Sciatic nerve (tissue), 2 donors: ENCODE measurements around the gene CYBB. TPM values are rescaled to one million over a fixed set of nuclear protein-coding genes. Genes with fewer than 3 reads are reported as not detected.

ENCODE experiments used
- ATAC-seq: fragments of 200-7000 bp; cut with Tn5 transposase; one replicate; pipeline ENCODE4 v1.9.1; 2020; ENCODE audit warnings: mild to moderate bottlenecking, moderate library complexity
- DNase-seq: peaks from one replicate; pipeline ENCODE4 v3.0.0-alpha.2; 2020; ENCODE audit warnings: low spot score
- intact Hi-C: fragments of 100-400 bp; cut with DNase I; formaldehyde crosslinking; loops from one replicate; pipeline ENCODE4 v1.14.2; 2022
- total RNA-seq: library from RNA; stranded (reverse); fragmentation: NEBNext Ultra II Directional; extraction: Animal tissue kit (Norgen Biotek cat#: 25700); gene quantifications from one replicate; pipeline ENCODE4 v1.2.1, GENCODE V29; 2021
- donor health status: DM: no; HTN: no; CAD: no.
- donor health status: DM: no; HTN: no; CAD: no.

Gene CYBB
- total RNA-seq, 1 donor from 2014 or later: 39.8 TPM

GRCh38 chrX:37825215-37825842 is 45.5 kb downstream of the CYBB start:
- intact Hi-C loops: no loop called here
- peak; percentile 61 for ATAC-seq
- DNase-seq: peak; percentile 60

GRCh38 chrX:37829721-37830120 is 49.9 kb downstream of the CYBB start:
- DNase-seq (no peak), ATAC-seq (no peak)
- intact Hi-C loops: no loop called here

GRCh38 chrX:37830371-37830770 is 50.5 kb downstream of the CYBB start:
- intact Hi-C loops: no loop called here
- ATAC-seq: no peak
- DNase-seq: no peak

- ATAC-seq (no peak), DNase-seq (no peak)
- intact Hi-C loops: no loop called here
Measured at GRCh38 chrX:37834937-37835336, 55.1 kb downstream of the CYBB start.

- ATAC-seq (no peak), DNase-seq (no peak)
- intact Hi-C loops: no loop called here
Measured at GRCh38 chrX:37840931-37841330, 61.1 kb downstream of the CYBB start.

- intact Hi-C loops: no loop called here
- DNase-seq (no peak), ATAC-seq (no peak)
Measured at GRCh38 chrX:37844622-37845021, 64.8 kb downstream of the CYBB start.

GRCh38 chrX:37846141-37846540 is 66.3 kb downstream of the CYBB start:
- no peak for ATAC-seq
- intact Hi-C loops: no loop called here
- DNase-seq: no peak

- DNase-seq: no peak
- intact Hi-C loops: no loop called here
- ATAC-seq: no peak
Measured at GRCh38 chrX:37846558-37846933, 66.7 kb downstream of the CYBB start.

- ATAC-seq (peak; percentile 98), DNase-seq (peak; percentile 77)
- intact Hi-C loops: no loop called here
Measured at GRCh38 chrX:37846934-37847732, 67.3 kb downstream of the CYBB start, which contains the start of gene DYNLT3. Gene DYNLT3, minus strand, starts transcription at chrX:37847571. Its CDS starts 61 bp downstream, at chrX:37847510.

GRCh38 chrX:37847733-37848197 is 67.9 kb downstream of the CYBB start:
- ATAC-seq (no peak), DNase-seq (no peak)
- intact Hi-C loops: no loop called here

- DNase-seq: no peak
- intact Hi-C loops: no loop called here
- ATAC-seq: no peak
Measured at GRCh38 chrX:37854148-37854547, 74.3 kb downstream of the CYBB start.

- ATAC-seq (no peak), DNase-seq (no peak)
- intact Hi-C loops: no loop called here
Measured at GRCh38 chrX:37854748-37855147, 74.9 kb downstream of the CYBB start.

- ATAC-seq (no peak), DNase-seq (no peak)
- intact Hi-C loops: no loop called here
Measured at GRCh38 chrX:37860721-37861120, 80.9 kb downstream of the CYBB start.

GRCh38 chrX:37862851-37863250 is 83.0 kb downstream of the CYBB start:
- DNase-seq (no peak), ATAC-seq (no peak)
- intact Hi-C loops: no loop called here

Other genes starting within 250 kb of the CYBB start
- 0.36 TPM for gene LANCL3, start 208.4 kb upstream of the CYBB start, total RNA-seq
- 1.7 TPM for gene XK, start 94.3 kb upstream of the CYBB start, total RNA-seq
- 33.3 TPM for gene DYNLT3, start 67.5 kb downstream of the CYBB start, total RNA-seq
- not detected for gene SYTL5, start 226.5 kb downstream of the CYBB start, total RNA-seq